GM18498 (cell line): ENCODE results near the gene B3GALNT2.

ENCODE experiments used
- ATAC-seq: cut with Tn5 transposase; IDR thresholded peaks from one replicate; pipeline ENCODE4 v1.9.1; 2021; ENCODE audit warnings: mild to moderate bottlenecking, moderate library complexity; ENCODE audit not compliant: unreplicated experiment

The B3GALNT2 gene

GRCh38 chr1:235411489-235412486, 92.5 kb downstream of the B3GALNT2 start:
- ATAC-seq: no peak

DNA sequence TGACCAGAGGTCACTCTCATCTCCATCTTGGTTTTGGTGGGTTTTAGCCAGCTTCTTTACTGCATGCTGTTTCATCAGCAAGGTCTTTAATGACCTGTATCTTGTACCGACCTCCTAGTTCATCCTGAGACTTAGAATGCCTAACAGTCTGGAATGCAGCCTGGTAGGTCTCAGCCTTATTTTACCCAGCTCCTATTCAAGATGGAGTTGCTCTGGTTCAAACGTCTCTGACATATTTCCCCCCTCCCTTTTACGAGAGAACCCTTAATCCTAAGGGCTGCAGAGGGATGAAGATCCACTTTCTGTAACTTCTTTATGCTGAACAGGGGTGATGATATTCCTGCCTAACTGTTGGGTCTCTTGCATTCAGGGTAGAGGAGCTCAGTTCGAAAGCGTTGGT, 93.8 kb downstream of the B3GALNT2 start:
- ATAC-seq: no peak

DNA sequence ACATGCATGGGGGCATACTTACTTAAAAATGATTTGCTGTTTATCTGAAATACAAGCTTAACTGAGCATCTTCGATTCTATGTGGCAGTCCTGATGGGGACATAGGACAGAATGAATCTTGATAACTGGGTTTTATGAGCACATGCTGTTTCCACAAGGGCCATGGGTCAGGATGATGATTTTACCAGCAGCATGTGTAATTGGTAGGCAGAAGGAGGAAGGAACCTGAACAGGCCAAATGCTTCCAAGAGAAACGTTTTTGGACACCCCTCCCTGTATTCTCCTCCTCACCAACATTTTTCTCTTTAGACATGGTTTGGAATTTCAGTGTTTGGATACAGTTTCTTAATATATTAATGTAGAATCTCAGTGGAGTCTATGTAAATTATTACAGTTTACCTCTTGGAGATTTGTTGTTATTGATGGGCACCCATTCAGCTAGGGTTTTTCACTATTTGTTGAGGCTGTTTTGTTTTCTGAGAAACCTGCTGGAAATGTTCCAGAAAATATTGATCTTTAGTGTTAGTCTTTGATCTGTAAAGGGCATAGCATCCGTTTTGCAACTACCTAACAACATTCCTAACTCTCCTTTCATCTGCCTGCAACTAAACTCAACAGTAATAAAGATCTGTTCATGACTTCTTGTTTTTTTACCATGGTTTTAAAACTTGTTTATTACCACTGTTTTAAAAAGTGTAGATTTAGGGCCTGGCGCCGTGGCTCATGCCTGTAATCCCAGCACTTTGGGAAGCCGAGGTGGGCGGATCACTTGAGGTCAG, 95.0 kb downstream of the B3GALNT2 start:
- ATAC-seq: no peak

GRCh38 chr1:235408503-235408960, 95.7 kb downstream of the B3GALNT2 start:
- no peak for ATAC-seq

GRCh38 chr1:235407419-235407818, 96.8 kb downstream of the B3GALNT2 start:
- no peak for ATAC-seq

DNA sequence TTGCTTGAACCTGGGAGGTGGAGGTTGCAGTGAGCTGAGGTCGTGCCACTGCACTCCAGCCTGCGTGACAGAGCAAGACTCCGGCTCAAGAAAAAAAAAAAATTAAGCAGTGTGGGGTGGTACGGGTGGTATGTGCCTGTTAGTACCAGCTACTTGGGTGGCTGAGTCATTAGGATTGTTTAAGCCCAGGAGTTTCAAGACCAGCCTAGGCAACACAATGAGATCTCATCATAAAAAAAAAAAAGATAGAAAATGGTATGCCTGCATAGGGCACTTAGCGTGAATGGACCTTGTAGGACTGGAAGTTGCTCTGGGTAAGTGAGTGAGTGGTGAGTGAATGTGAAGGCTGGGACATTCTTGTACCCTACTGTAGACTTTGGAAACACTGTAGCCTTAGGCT, 100.1 kb downstream of the B3GALNT2 start:
- ATAC-seq: no peak

- ATAC-seq: no peak
Measured at GRCh38 chr1:235403593-235403992, 100.7 kb downstream of the B3GALNT2 start.

DNA sequence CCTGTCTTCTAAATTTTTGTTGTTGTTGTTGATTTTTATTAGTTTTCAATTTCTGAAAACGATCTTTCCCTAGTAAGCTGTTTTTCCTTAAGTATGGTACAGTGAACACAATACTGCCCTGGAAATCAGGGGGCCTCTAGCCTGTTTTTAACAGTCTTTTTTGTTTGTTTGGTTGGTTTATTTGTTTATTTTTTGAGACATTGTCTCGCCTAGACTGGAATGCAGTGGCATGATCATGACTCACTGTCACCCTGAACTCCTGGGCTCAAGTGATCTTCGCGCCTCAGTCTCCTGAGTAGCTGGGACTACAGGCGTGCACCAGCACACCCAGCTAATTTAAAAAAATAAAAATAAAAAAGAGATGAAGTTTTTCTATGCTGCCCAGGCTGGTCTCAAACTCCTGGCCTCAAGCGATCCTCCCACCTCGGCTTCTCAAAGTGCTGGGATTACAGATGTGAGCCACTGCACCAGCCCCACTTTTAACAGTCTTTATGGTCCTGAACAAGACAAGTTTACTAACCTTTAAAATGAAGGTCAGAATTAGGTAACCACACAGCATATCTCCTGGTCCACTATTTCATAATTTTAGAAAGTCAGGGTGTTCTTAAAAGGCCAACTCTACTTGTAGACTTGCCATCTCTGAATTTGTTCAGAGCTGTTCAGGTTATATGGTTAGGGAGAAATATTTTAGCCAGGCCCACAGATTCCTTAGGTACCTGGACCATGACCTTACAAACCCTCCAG, 101.6 kb downstream of the B3GALNT2 start:
- ATAC-seq: no peak

GRCh38 chr1:235401251-235401650, 103.0 kb downstream of the B3GALNT2 start:
- ATAC-seq: no peak
